Loucy (cell line): ENCODE results near the gene ARHGAP15.

Experiments used
- CTCF ChIP-seq: fragments of 200-600 bp; sonication (generic); conservative IDR thresholded peaks from 2 replicates; pipeline ENCODE4 v1.5.1; 2014; ENCODE audit warnings: mild to moderate bottlenecking, antibody characterized with exemption, low read length
- EZH2phosphoT487 ChIP-seq: fragments of 200-600 bp; IDR thresholded peaks from 2 replicates; pipeline ENCODE4 v1.6.1; 2018; ENCODE audit warnings: antibody characterized with exemption, mild to moderate bottlenecking, moderate library complexity, borderline replicate concordance

- TF ChIP-seq CTCF (no peak), EZH2phosphoT487 (no peak)
Observed at GRCh38 chr2:143815082-143815481, 685.9 kb downstream of the ARHGAP15 start.
